ENCODE measurements around the gene CGNL1. TPM values are rescaled to one million over a fixed set of nuclear protein-coding genes. Genes with fewer than 3 reads are reported as not detected.
A peak's percentile ranks its signal among the peaks of the same experiment; 100 is the strongest.

CGNL1 gene
- polyA plus RNA-seq, 3 donors = 61.9 to 67.4 (median 65.3) TPM

GRCh38 chr15:57547243-57547755 lies 171.0 kb downstream of the CGNL1 start:
- no peak for DNase-seq

GRCh38 chr15:57548351-57548750 lies 172.0 kb downstream of the CGNL1 start:
- no peak for DNase-seq

- DNase-seq = no peak
Observed at GRCh38 chr15:57548835-57549234, 172.5 kb downstream of the CGNL1 start.

- DNase-seq = no peak
Observed at GRCh38 chr15:57549935-57550334, 173.6 kb downstream of the CGNL1 start.

GRCh38 chr15:57550640-57551039 lies 174.3 kb downstream of the CGNL1 start:
- DNase-seq = no peak

- DNase-seq = peak; percentile 75
Observed at GRCh38 chr15:57551715-57552677, 175.7 kb downstream of the CGNL1 start.

GRCh38 chr15:57552678-57553334 lies 176.5 kb downstream of the CGNL1 start:
- DNase-seq = no peak

- no peak for DNase-seq
Observed at GRCh38 chr15:57553526-57553925, 177.2 kb downstream of the CGNL1 start.

GRCh38 chr15:57554063-57554811 lies 177.9 kb downstream of the CGNL1 start:
- DNase-seq = no peak

- no peak for DNase-seq
Observed at GRCh38 chr15:57554812-57555179, 178.5 kb downstream of the CGNL1 start.

- DNase-seq = no peak
Observed at GRCh38 chr15:57555270-57555669, 179.0 kb downstream of the CGNL1 start.

GRCh38 chr15:57556040-57556439 lies 179.7 kb downstream of the CGNL1 start:
- DNase-seq = no peak

- no peak for DNase-seq
Observed at GRCh38 chr15:57557267-57557666, 181.0 kb downstream of the CGNL1 start.

GRCh38 chr15:57557810-57558209 lies 181.5 kb downstream of the CGNL1 start:
- no peak for DNase-seq

GRCh38 chr15:57559875-57560274 lies 183.6 kb downstream of the CGNL1 start:
- DNase-seq = no peak

GRCh38 chr15:57561041-57561711 lies 184.9 kb downstream of the CGNL1 start:
- peak; percentile 71 for DNase-seq

GRCh38 chr15:57562196-57562769 lies 186.0 kb downstream of the CGNL1 start:
- DNase-seq = no peak

- no peak for DNase-seq
Observed at GRCh38 chr15:57563416-57563815, 187.1 kb downstream of the CGNL1 start.

- no peak for DNase-seq
Observed at GRCh38 chr15:57565311-57565710, 189.0 kb downstream of the CGNL1 start.

GRCh38 chr15:57566834-57567233 lies 190.5 kb downstream of the CGNL1 start:
- DNase-seq = no peak

- DNase-seq = no peak
Observed at GRCh38 chr15:57567891-57568290, 191.6 kb downstream of the CGNL1 start.

Data from renal pelvis (tissue), 4 donors.